Kasumi-1 (cell line): Measurements from ENCODE around the gene AGPAT3.

Experiments
- DNase-seq, 2 experiments: peaks; one replicate each; lab custom pipeline; 2025; lab: John Stamatoyannopoulos, UW

AGPAT3 gene

GRCh38 chr21:43922949-43923348, 57.9 kb downstream of the AGPAT3 start:
- no peak for DNase-seq

- no peak for DNase-seq
Observed at GRCh38 chr21:43923391-43923790, 58.4 kb downstream of the AGPAT3 start.

- DNase-seq = no peak
Observed at GRCh38 chr21:43924421-43925095, 59.5 kb downstream of the AGPAT3 start.

- DNase-seq = no peak
Observed at GRCh38 chr21:43925096-43925481, 60.1 kb downstream of the AGPAT3 start.

GRCh38 chr21:43925609-43926008, 60.6 kb downstream of the AGPAT3 start:
- DNase-seq = no peak

- DNase-seq = no peak
Observed at GRCh38 chr21:43926196-43926595, 61.2 kb downstream of the AGPAT3 start.

GRCh38 chr21:43927591-43928221, 62.7 kb downstream of the AGPAT3 start:
- DNase-seq = no peak

- no peak for DNase-seq
Observed at GRCh38 chr21:43928222-43929125, 63.5 kb downstream of the AGPAT3 start.

- DNase-seq = no peak
Observed at GRCh38 chr21:43929217-43929971, 64.4 kb downstream of the AGPAT3 start.

- no peak for DNase-seq
Observed at GRCh38 chr21:43930074-43930847, 65.2 kb downstream of the AGPAT3 start.

GRCh38 chr21:43930848-43931375, 65.9 kb downstream of the AGPAT3 start:
- no peak for DNase-seq

- DNase-seq = no peak
Observed at GRCh38 chr21:43931489-43931888, 66.5 kb downstream of the AGPAT3 start.

- no peak for DNase-seq
Observed at GRCh38 chr21:43932005-43932404, 67.0 kb downstream of the AGPAT3 start.

- DNase-seq = no peak
Observed at GRCh38 chr21:43933199-43933598, 68.2 kb downstream of the AGPAT3 start.

- DNase-seq = no peak
Observed at GRCh38 chr21:43933680-43934079, 68.7 kb downstream of the AGPAT3 start.

GRCh38 chr21:43934116-43934515, 69.1 kb downstream of the AGPAT3 start:
- DNase-seq = no peak

- no peak for DNase-seq
Observed at GRCh38 chr21:43934716-43935705, 70.0 kb downstream of the AGPAT3 start.

- no peak for DNase-seq
Observed at GRCh38 chr21:43935711-43936110, 70.7 kb downstream of the AGPAT3 start.

GRCh38 chr21:43936247-43936967, 71.4 kb downstream of the AGPAT3 start:
- DNase-seq = no peak
